H1 (cell line): ENCODE measurements around the gene MYOCD. TPM values are rescaled to one million over a fixed set of nuclear protein-coding genes. Genes with fewer than 3 reads are reported as not detected.

Experiments
- CTCF ChIA-PET: fragments of 300-600 bp; sonication (Branson Sonifier 250); formaldehyde crosslinking; loops from one replicate; lab custom pipeline; 2021; ENCODE audit not compliant: partially characterized antibody; lab: Charles Lee
- POLR2A ChIA-PET: fragments of 300-600 bp; sonication (Branson Sonifier 250); formaldehyde crosslinking; loops from one replicate; lab custom pipeline; 2021; ENCODE audit warnings: inconsistent platforms; ENCODE audit not compliant: partially characterized antibody; lab: Charles Lee
- DNase-seq, 2 experiments: peaks; one replicate each; pipeline versions ENCODE4 v3.0.0 to v3.0.0-alpha.2; 2010 to 2022; ENCODE audit warnings: low spot score in 2 of 2, low read depth in 1 of 2, mixed read lengths in 1 of 2
- FAIRE-seq: peaks from 2 replicates; lab custom pipeline; 2011; peaks lifted over from hg19 to GRCh38; lab: Jason Lieb, UNC
- H2AFZ ChIP-seq: 2 replicates; pipeline ENCODE4 v1.8.1; 2012; ENCODE audit warnings: low read length, inconsistent platforms
- H2AK5ac ChIP-seq: 2 replicates; pipeline ENCODE4 v1.6.1; 2013; ENCODE audit warnings: low read depth, low read length
- H2BK120ac ChIP-seq: replicated peaks from 2 replicates; pipeline ENCODE3; 2013; ENCODE audit warnings: low read depth, low read length, inconsistent platforms
- H2BK12ac ChIP-seq: 2 replicates; pipeline ENCODE4 v1.6.1; 2013; ENCODE audit warnings: low read depth, low read length
- H2BK15ac ChIP-seq: 2 replicates; pipeline ENCODE4 v1.6.1; 2013; ENCODE audit warnings: low read length
- H2BK20ac ChIP-seq: 2 replicates; pipeline ENCODE4 v1.6.1; 2013; ENCODE audit warnings: low read length
- H2BK5ac ChIP-seq: 2 replicates; pipeline ENCODE4 v1.6.1; 2013; ENCODE audit warnings: low read depth, low read length
- H3K14ac ChIP-seq: 2 replicates; pipeline ENCODE4 v1.6.1; 2013; ENCODE audit warnings: inconsistent platforms; ENCODE audit not compliant: insufficient read length
- H3K18ac ChIP-seq: 2 replicates; pipeline ENCODE4 v1.6.1; 2013; ENCODE audit warnings: low read length; ENCODE audit errors: extremely low read depth
- H3K23ac ChIP-seq: 2 replicates; pipeline ENCODE4 v1.6.1; 2013; ENCODE audit warnings: inconsistent platforms; ENCODE audit not compliant: insufficient read length
- H3K23me2 ChIP-seq: 2 replicates; pipeline ENCODE4 v1.6.1; 2013; ENCODE audit warnings: low read depth, low read length
- H3K27ac ChIP-seq: 2 replicates; pipeline ENCODE4 v1.6.1; 2011; ENCODE audit warnings: low read depth, low read length, inconsistent platforms
- H3K27me3 ChIP-seq, 4 experiments: replicated peaks in 1 of 4; 1 replicate in 1 of 4; 2 replicates in 3 of 4; pipeline versions ENCODE4 v1.6.1 to v1.8.1; 2011 to 2013; ENCODE audit warnings: low read length in 3 of 4, mild to moderate bottlenecking in 3 of 4, inconsistent platforms in 2 of 4, mixed read lengths in 2 of 4, moderate library complexity in 1 of 4; ENCODE audit not compliant: control insufficient read depth in 3 of 4, insufficient read depth in 3 of 4; ENCODE audit errors: extremely low read depth in 1 of 4
- H3K36me3 ChIP-seq, 4 experiments: 2 replicates each; pipeline versions ENCODE4 v1.6.1 to v1.8.1; 2011 to 2013; ENCODE audit warnings: mild to moderate bottlenecking in 4 of 4, low read length in 3 of 4, moderate library complexity in 2 of 4, control low read depth in 1 of 4, inconsistent platforms in 1 of 4; ENCODE audit not compliant: insufficient read depth in 4 of 4, control insufficient read depth in 2 of 4
- H3K4ac ChIP-seq: replicated peaks from 2 replicates; pipeline ENCODE3; 2013; ENCODE audit warnings: low read length, low read depth, mixed read lengths, inconsistent platforms; ENCODE audit not compliant: insufficient read length
- H3K4me1 ChIP-seq, 4 experiments: replicated peaks in 1 of 4; 1 replicate in 1 of 4; 2 replicates in 3 of 4; pipeline versions ENCODE4 v1.6.1 to v1.8.1; 2011 to 2013; ENCODE audit warnings: low read length in 3 of 4, inconsistent platforms in 2 of 4, mixed read lengths in 1 of 4; ENCODE audit not compliant: insufficient read depth in 4 of 4, control insufficient read depth in 3 of 4
- H3K4me2 ChIP-seq, 2 experiments: 2 replicates each; pipeline versions ENCODE4 v1.6.1 to v1.8.1; 2011 to 2013; ENCODE audit warnings: low read depth in 2 of 2, low read length in 2 of 2, control low read depth in 1 of 2, inconsistent platforms in 1 of 2, mild to moderate bottlenecking in 1 of 2; ENCODE audit not compliant: insufficient read depth in 1 of 2
- H3K4me3 ChIP-seq, 4 experiments: fragments of 200-600, 300-600 bp in 1 of 4; sonication (generic), shearing (Covaris generic), sonication (Bioruptor Twin) in 1 of 4; 2 replicates each; pipeline versions ENCODE4 v1.5.1 to v1.8.1; 2011 to 2016; ENCODE audit warnings: low read length in 4 of 4, low read depth in 3 of 4, control low read depth in 2 of 4, inconsistent platforms in 2 of 4, mild to moderate bottlenecking in 2 of 4, mixed read lengths in 1 of 4, moderate library complexity in 1 of 4; ENCODE audit not compliant: insufficient read depth in 2 of 4; ENCODE audit errors: extremely low read depth in 1 of 4
- H3K56ac ChIP-seq: replicated peaks from 2 replicates; pipeline ENCODE3; 2013; ENCODE audit warnings: low read depth, mild to moderate bottlenecking, mixed read lengths, low read length, inconsistent platforms; ENCODE audit not compliant: insufficient read length
- H3K79me1 ChIP-seq: 2 replicates; pipeline ENCODE4 v1.6.1; 2013; ENCODE audit warnings: low read depth, low read length, control low read depth
- H3K79me2 ChIP-seq, 2 experiments: 2 replicates each; pipeline versions ENCODE4 v1.6.1 to v1.8.1; 2012 to 2013; ENCODE audit warnings: low read length in 2 of 2, mild to moderate bottlenecking in 2 of 2, inconsistent platforms in 1 of 2; ENCODE audit not compliant: insufficient read depth in 2 of 2, control insufficient read depth in 1 of 2
- H3K9ac ChIP-seq, 4 experiments: replicated peaks in 1 of 4; 1 replicate in 1 of 4; 2 replicates in 3 of 4; pipeline versions ENCODE4 v1.6.1 to v1.8.1; 2011 to 2013; ENCODE audit warnings: low read depth in 3 of 4, low read length in 3 of 4, control low read depth in 2 of 4, mild to moderate bottlenecking in 2 of 4, moderate library complexity in 2 of 4, inconsistent platforms in 1 of 4; ENCODE audit errors: extremely low read depth in 1 of 4
- H3K9me3 ChIP-seq, 2 experiments: 2 replicates each; pipeline versions ENCODE4 v1.6.1 to v1.8.1; 2012 to 2013; ENCODE audit warnings: mild to moderate bottlenecking in 2 of 2, moderate library complexity in 2 of 2, control low read depth in 1 of 2, inconsistent platforms in 1 of 2, low read depth in 1 of 2, low read length in 1 of 2, mixed read lengths in 1 of 2; ENCODE audit not compliant: insufficient read depth in 2 of 2
- H4K20me1 ChIP-seq, 2 experiments: replicated peaks in 1 of 2; 2 replicates each; pipeline versions ENCODE3 to v1.8.1; 2011 to 2013; ENCODE audit warnings: inconsistent platforms in 2 of 2, low read length in 2 of 2, mild to moderate bottlenecking in 1 of 2; ENCODE audit not compliant: insufficient read depth in 2 of 2, control insufficient read depth in 1 of 2
- H4K5ac ChIP-seq: 2 replicates; pipeline ENCODE4 v1.6.1; 2013; ENCODE audit warnings: low read length, low read depth, mixed read lengths, inconsistent platforms; ENCODE audit not compliant: insufficient read length
- H4K8ac ChIP-seq: 2 replicates; pipeline ENCODE4 v1.8.0; 2013; ENCODE audit warnings: mild to moderate bottlenecking, moderate library complexity, low read length, inconsistent platforms; ENCODE audit not compliant: insufficient read depth; ENCODE audit errors: extremely low read depth
- H4K91ac ChIP-seq: replicated peaks from 2 replicates; pipeline ENCODE3; 2013; ENCODE audit warnings: low read length, mixed read lengths, inconsistent platforms; ENCODE audit not compliant: insufficient read length
- RAD21 ChIP-seq, 2 experiments: IDR thresholded peaks in 1 of 2; conservative IDR thresholded peaks in 1 of 2; 2 replicates each; pipeline ENCODE4 v1.6.1; 2011; ENCODE audit warnings: low read depth in 2 of 2, low read length in 2 of 2, improper control_type of control experiment in 1 of 2, inconsistent platforms in 1 of 2, mild to moderate bottlenecking in 1 of 2, moderate library complexity in 1 of 2
- WGBS, 2 experiments: shearing (Covaris generic) in 1 of 2; methylation state at CpG; one replicate each; pipeline versions ENCODE4 v1.1.6 to v1.1.7; 2013 to 2015; ENCODE audit warnings: low lambda C conversion rate in 2 of 2, mixed read lengths in 2 of 2, inconsistent platforms in 1 of 2, low coverage in 1 of 2, missing lambda C conversion rate in 1 of 2; ENCODE audit not compliant: insufficient replicate concordance in 2 of 2, insufficient coverage in 1 of 2, insufficient read length in 1 of 2; ENCODE audit errors: extremely low coverage in 1 of 2, missing lambda C conversion rate in 1 of 2; 5-methylcytosine and 5-hydroxymethylcytosine counted together
- polyA plus RNA-seq, 7 experiments: library from polyadenylated mRNA; depleted of rRNA in 3 of 7; stranded (reverse) in 5 of 7; unstranded in 2 of 7; fragments of >200 nt in 5 of 7; fragments of 200-250 nt in 2 of 7; gene quantifications; 1 replicate in 5 of 7; 2 replicates in 1 of 7; 4 replicates in 1 of 7; pipeline versions ENCODE4 v1.2.1 to v1.2.3, GENCODE V29; 2011 to 2013; ENCODE audit warnings: missing spikeins in 2 of 7, mixed read lengths in 2 of 7
- total RNA-seq: library from RNA; stranded (reverse); fragmentation: NEBNext Ultra II Directional; extraction: Animal tissue kit (Norgen Biotek cat#: 25700); gene quantifications from 2 replicates; pipeline ENCODE4 v1.2.1, GENCODE V29; 2021

The MYOCD gene
- total and polyA plus RNA-seq, 2 of the 8 experiments (the other 6 are each of a cell fraction or from before 2014, with no cell fraction given), result 0.30 to 4.9 TPM

GRCh38 chr17:12735517-12735916, 69.8 kb downstream of the MYOCD start:
- ChIA-PET POLR2A (no interaction called here), CTCF (interaction anchor here (1.1 to 1.6 kb wide), 3 partner anchors 8 to 445 kb away, joined by 3 read pairs; no protein-coding TSS in a partner anchor)
- Histone ChIP-seq H4K20me1 (no peaks in the 10 kb centered on the region), H3K9me3 (no peaks in the 10 kb centered on the region), H3K56ac (no peak overlapping the region), H3K4me2 (no peak overlapping the region), H2BK12ac (no peak overlapping the region), H4K5ac (no peak overlapping the region), H2BK15ac (no peak overlapping the region), H2AK5ac (no peak overlapping the region), H3K4me3 (no peak overlapping the region), H3K79me2 (no peaks in the 10 kb centered on the region), H2BK20ac (no peak overlapping the region), H3K4me1 (peaks cover 0 to 6% (median 4%) of the 10 kb centered on the region in 4 experiments; a peak in 6 of 7 replicates), H2AFZ (no peak overlapping the region), H2BK5ac (no peak overlapping the region), H3K27ac (no peak overlapping the region), H3K27me3 (no peaks in the 10 kb centered on the region), H3K18ac (no peak overlapping the region), H3K23ac (no peak overlapping the region), H3K14ac (no peak overlapping the region), H3K4ac (no peak overlapping the region), H4K91ac (no peak overlapping the region), H3K36me3 (no peaks in the 10 kb centered on the region), H4K8ac (no peak overlapping the region), H3K9ac (no peak overlapping the region), H2BK120ac (no peak overlapping the region), H3K79me1 (no peaks in the 10 kb centered on the region), H3K23me2 (peaks cover 2% of the 10 kb centered on the region; the same call in 1 of the 2 replicates)
- no peak for DNase-seq
- no peak for TF ChIP-seq RAD21 (IDR thresholded peaks at IDR 0.05 in 1 of 2, conservative IDR thresholded peaks at IDR 0.05 in 1 of 2; ENCODE audit: low read depth in 2 of 2, low read length in 2 of 2)
- WGBS, 2 experiments, result 96% methylated on average over 8 of the region's 8 CpGs; no CpG with 5 or more reads in 1 of the 2 experiments
- FAIRE-seq, result no peak
